Measurements from ENCODE around the gene COBL.

COBL gene

GRCh38 chr7:51304729-51305128, 11.9 kb downstream of the COBL start:
- Histone ChIP-seq H3K27ac (ENCODE audit: insufficient read depth in 1 of 2, low read depth in 1 of 2, low read length in 2 of 2, poor library complexity in 1 of 2, severe bottlenecking in 2 of 2) (no peak overlapping the region), H3K27me3 (replicated peaks in 2 of 5; ENCODE audit: control insufficient read depth in 4 of 5, insufficient read depth in 5 of 5, low read length in 4 of 5) (peaks cover 0 to 3% (median 0%) of the 10 kb centered on the region in 5 experiments), H3K36me3 (ENCODE audit: control insufficient read depth in 4 of 4, insufficient read depth in 4 of 4, low read length in 3 of 4) (no peaks in the 10 kb centered on the region), H3K4me1 (ENCODE audit: control extremely low read depth in 1 of 4, control insufficient read depth in 4 of 4, insufficient read depth in 4 of 4, low read length in 3 of 4) (no peaks in the 10 kb centered on the region), H3K9me3 (ENCODE audit: control extremely low read depth in 1 of 5, control insufficient read depth in 4 of 5, insufficient read depth in 2 of 5, low read depth in 1 of 5, low read length in 4 of 5) (no peaks in the 10 kb centered on the region), H3K4me3 (ENCODE audit: control insufficient read depth in 1 of 7, extremely low read depth in 1 of 7, insufficient read depth in 4 of 7, low read depth in 2 of 7, low read length in 6 of 7) (no peak overlapping the region)
- WGBS (ENCODE audit: insufficient coverage) = 85% methylated on average over 6 of the region's 6 CpGs
- no peak for DNase-seq
- CTCF ChIA-PET = no interaction called here
- POLR2A ChIA-PET = no interaction called here

- WGBS (ENCODE audit: insufficient coverage) = 90% methylated on average over 8 of the region's 10 CpGs
- POLR2A ChIA-PET = no interaction called here
- no peak overlapping the region for H3K4me3 ChIP-seq (ENCODE audit: control insufficient read depth in 1 of 7, extremely low read depth in 1 of 7, insufficient read depth in 4 of 7, low read depth in 2 of 7, low read length in 6 of 7)
- no peak overlapping the region for H3K27ac ChIP-seq (ENCODE audit: insufficient read depth in 1 of 2, low read depth in 1 of 2, low read length in 2 of 2, poor library complexity in 1 of 2, severe bottlenecking in 2 of 2)
- CTCF ChIA-PET = no interaction called here
- H3K36me3 ChIP-seq (ENCODE audit: control insufficient read depth in 4 of 4, insufficient read depth in 4 of 4, low read length in 3 of 4) = no peaks in the 10 kb centered on the region
- H3K27me3 ChIP-seq (replicated peaks in 2 of 5; ENCODE audit: control insufficient read depth in 4 of 5, insufficient read depth in 5 of 5, low read length in 4 of 5) = no peaks in the 10 kb centered on the region
- H3K4me1 ChIP-seq (ENCODE audit: control extremely low read depth in 1 of 4, control insufficient read depth in 4 of 4, insufficient read depth in 4 of 4, low read length in 3 of 4) = no peaks in the 10 kb centered on the region
- no peak for DNase-seq
- H3K9me3 ChIP-seq (ENCODE audit: control extremely low read depth in 1 of 5, control insufficient read depth in 4 of 5, insufficient read depth in 2 of 5, low read depth in 1 of 5, low read length in 4 of 5) = no peaks in the 10 kb centered on the region
Observed at GRCh38 chr7:51303142-51303525, 13.5 kb downstream of the COBL start.

- ChIA-PET CTCF (no interaction called here), POLR2A (no interaction called here)
- Histone ChIP-seq H3K27me3 (replicated peaks in 2 of 5; ENCODE audit: control insufficient read depth in 4 of 5, insufficient read depth in 5 of 5, low read length in 4 of 5) (no peaks in the 10 kb centered on the region), H3K27ac (ENCODE audit: insufficient read depth in 1 of 2, low read depth in 1 of 2, low read length in 2 of 2, poor library complexity in 1 of 2, severe bottlenecking in 2 of 2) (no peak overlapping the region), H3K4me1 (ENCODE audit: control extremely low read depth in 1 of 4, control insufficient read depth in 4 of 4, insufficient read depth in 4 of 4, low read length in 3 of 4) (no peaks in the 10 kb centered on the region), H3K9me3 (ENCODE audit: control extremely low read depth in 1 of 5, control insufficient read depth in 4 of 5, insufficient read depth in 2 of 5, low read depth in 1 of 5, low read length in 4 of 5) (no peaks in the 10 kb centered on the region), H3K36me3 (ENCODE audit: control insufficient read depth in 4 of 4, insufficient read depth in 4 of 4, low read length in 3 of 4) (no peaks in the 10 kb centered on the region), H3K4me3 (ENCODE audit: control insufficient read depth in 1 of 7, extremely low read depth in 1 of 7, insufficient read depth in 4 of 7, low read depth in 2 of 7, low read length in 6 of 7) (no peak overlapping the region)
- DNase-seq = no peak
- WGBS (ENCODE audit: insufficient coverage) = 97% methylated on average over 4 of the region's 4 CpGs
Observed at GRCh38 chr7:51301806-51302205, 14.8 kb downstream of the COBL start.

GRCh38 chr7:51300762-51301674, 15.6 kb downstream of the COBL start:
- no peak overlapping the region for H3K27ac ChIP-seq (ENCODE audit: insufficient read depth in 1 of 2, low read depth in 1 of 2, low read length in 2 of 2, poor library complexity in 1 of 2, severe bottlenecking in 2 of 2)
- no peak for DNase-seq
- CTCF ChIA-PET = interaction anchor here (1.6 kb wide), 1 partner anchor 8 kb away, joined by 4 read pairs; no protein-coding TSS in a partner anchor
- POLR2A ChIA-PET = no interaction called here
- whole genome bisulfite sequencing (ENCODE audit: insufficient coverage) = 96% methylated on average over 22 of the region's 30 CpGs
- H3K4me3 ChIP-seq (ENCODE audit: control insufficient read depth in 1 of 7, extremely low read depth in 1 of 7, insufficient read depth in 4 of 7, low read depth in 2 of 7, low read length in 6 of 7) = no peak overlapping the region
- H3K27me3 ChIP-seq (replicated peaks in 2 of 5; ENCODE audit: control insufficient read depth in 4 of 5, insufficient read depth in 5 of 5, low read length in 4 of 5) = no peaks in the 10 kb centered on the region
- no peaks in the 10 kb centered on the region for H3K9me3 ChIP-seq (ENCODE audit: control extremely low read depth in 1 of 5, control insufficient read depth in 4 of 5, insufficient read depth in 2 of 5, low read depth in 1 of 5, low read length in 4 of 5)
- no peaks in the 10 kb centered on the region for H3K36me3 ChIP-seq (ENCODE audit: control insufficient read depth in 4 of 4, insufficient read depth in 4 of 4, low read length in 3 of 4)
- no peaks in the 10 kb centered on the region for H3K4me1 ChIP-seq (ENCODE audit: control extremely low read depth in 1 of 4, control insufficient read depth in 4 of 4, insufficient read depth in 4 of 4, low read length in 3 of 4)

- H3K27ac ChIP-seq (ENCODE audit: insufficient read depth in 1 of 2, low read depth in 1 of 2, low read length in 2 of 2, poor library complexity in 1 of 2, severe bottlenecking in 2 of 2) = no peak overlapping the region
- no peaks in the 10 kb centered on the region for H3K36me3 ChIP-seq (ENCODE audit: control insufficient read depth in 4 of 4, insufficient read depth in 4 of 4, low read length in 3 of 4)
- no peak for DNase-seq
- H3K9me3 ChIP-seq (ENCODE audit: control extremely low read depth in 1 of 5, control insufficient read depth in 4 of 5, insufficient read depth in 2 of 5, low read depth in 1 of 5, low read length in 4 of 5) = no peaks in the 10 kb centered on the region
- WGBS (ENCODE audit: insufficient coverage) = 100% methylated on average over 4 of the region's 5 CpGs
- H3K4me3 ChIP-seq (ENCODE audit: control insufficient read depth in 1 of 7, extremely low read depth in 1 of 7, insufficient read depth in 4 of 7, low read depth in 2 of 7, low read length in 6 of 7) = no peak overlapping the region
- no peaks in the 10 kb centered on the region for H3K27me3 ChIP-seq (replicated peaks in 2 of 5; ENCODE audit: control insufficient read depth in 4 of 5, insufficient read depth in 5 of 5, low read length in 4 of 5)
- no peaks in the 10 kb centered on the region for H3K4me1 ChIP-seq (ENCODE audit: control extremely low read depth in 1 of 4, control insufficient read depth in 4 of 4, insufficient read depth in 4 of 4, low read length in 3 of 4)
- ChIA-PET CTCF (interaction anchor here (0.8 to 1.6 kb wide), 3 partner anchors 10 to 67 kb away, joined by 3 to 4 read pairs (median 4); no protein-coding TSS in a partner anchor), POLR2A (no interaction called here)
Observed at GRCh38 chr7:51299391-51300133, 17.0 kb downstream of the COBL start.

GRCh38 chr7:51298912-51299311, 17.7 kb downstream of the COBL start:
- no peaks in the 10 kb centered on the region for H3K9me3 ChIP-seq (ENCODE audit: control extremely low read depth in 1 of 5, control insufficient read depth in 4 of 5, insufficient read depth in 2 of 5, low read depth in 1 of 5, low read length in 4 of 5)
- ChIA-PET POLR2A (no interaction called here), CTCF (interaction anchor here (1.3 to 1.4 kb wide), 2 partner anchors 14 to 68 kb away, joined by 4 read pairs; no protein-coding TSS in a partner anchor)
- no peaks in the 10 kb centered on the region for H3K36me3 ChIP-seq (ENCODE audit: control insufficient read depth in 4 of 4, insufficient read depth in 4 of 4, low read length in 3 of 4)
- WGBS (ENCODE audit: insufficient coverage) = 93% methylated on average over 3 of the region's 5 CpGs
- no peaks in the 10 kb centered on the region for H3K27me3 ChIP-seq (replicated peaks in 2 of 5; ENCODE audit: control insufficient read depth in 4 of 5, insufficient read depth in 5 of 5, low read length in 4 of 5)
- H3K4me1 ChIP-seq (ENCODE audit: control extremely low read depth in 1 of 4, control insufficient read depth in 4 of 4, insufficient read depth in 4 of 4, low read length in 3 of 4) = no peaks in the 10 kb centered on the region
- H3K4me3 ChIP-seq (ENCODE audit: control insufficient read depth in 1 of 7, extremely low read depth in 1 of 7, insufficient read depth in 4 of 7, low read depth in 2 of 7, low read length in 6 of 7) = no peak overlapping the region
- no peak for DNase-seq
- no peak overlapping the region for H3K27ac ChIP-seq (ENCODE audit: insufficient read depth in 1 of 2, low read depth in 1 of 2, low read length in 2 of 2, poor library complexity in 1 of 2, severe bottlenecking in 2 of 2)

GRCh38 chr7:51297986-51298385, 18.6 kb downstream of the COBL start:
- CTCF ChIA-PET = interaction anchor here (1.3 to 1.4 kb wide), 2 partner anchors 15 to 69 kb away, joined by 4 read pairs; no protein-coding TSS in a partner anchor
- no peak overlapping the region for H3K4me3 ChIP-seq (ENCODE audit: control insufficient read depth in 1 of 7, extremely low read depth in 1 of 7, insufficient read depth in 4 of 7, low read depth in 2 of 7, low read length in 6 of 7)
- H3K4me1 ChIP-seq (ENCODE audit: control extremely low read depth in 1 of 4, control insufficient read depth in 4 of 4, insufficient read depth in 4 of 4, low read length in 3 of 4) = no peaks in the 10 kb centered on the region
- no peak overlapping the region for H3K27ac ChIP-seq (ENCODE audit: insufficient read depth in 1 of 2, low read depth in 1 of 2, low read length in 2 of 2, poor library complexity in 1 of 2, severe bottlenecking in 2 of 2)
- H3K9me3 ChIP-seq (ENCODE audit: control extremely low read depth in 1 of 5, control insufficient read depth in 4 of 5, insufficient read depth in 2 of 5, low read depth in 1 of 5, low read length in 4 of 5) = no peaks in the 10 kb centered on the region
- DNase-seq = no peak
- H3K27me3 ChIP-seq (replicated peaks in 2 of 5; ENCODE audit: control insufficient read depth in 4 of 5, insufficient read depth in 5 of 5, low read length in 4 of 5) = no peaks in the 10 kb centered on the region
- POLR2A ChIA-PET = no interaction called here
- H3K36me3 ChIP-seq (ENCODE audit: control insufficient read depth in 4 of 4, insufficient read depth in 4 of 4, low read length in 3 of 4) = no peaks in the 10 kb centered on the region
- 96% methylated on average over 3 of the region's 3 CpGs for WGBS (ENCODE audit: insufficient coverage)

Data from common myeloid progenitor, CD34-positive (primary cell).